Ramos (cell line): ENCODE results near the gene DOCK9.

Experiments
- in situ Hi-C: fragments of 300-500 bp; cut with MboI; formaldehyde crosslinking; loops from one replicate; pipeline ENCODE4 v1.14.3; 2022; ENCODE audit warnings: low sequenced_read_pairs; ENCODE audit not compliant: unreplicated experiment

DOCK9 gene

GRCh38 chr13:98890186-98890585 lies 87.7 kb downstream of the DOCK9 start:
- in situ Hi-C loops = no loop called here

GRCh38 chr13:98889419-98890085 lies 88.3 kb downstream of the DOCK9 start:
- in situ Hi-C loops = no loop called here

- in situ Hi-C loops = no loop called here
These were observed 89.0 kb downstream of the DOCK9 start for GRCh38 chr13:98888890-98889279.

- in situ Hi-C loops = no loop called here
These were observed 89.5 kb downstream of the DOCK9 start for GRCh38 chr13:98888222-98888889.

DNA sequence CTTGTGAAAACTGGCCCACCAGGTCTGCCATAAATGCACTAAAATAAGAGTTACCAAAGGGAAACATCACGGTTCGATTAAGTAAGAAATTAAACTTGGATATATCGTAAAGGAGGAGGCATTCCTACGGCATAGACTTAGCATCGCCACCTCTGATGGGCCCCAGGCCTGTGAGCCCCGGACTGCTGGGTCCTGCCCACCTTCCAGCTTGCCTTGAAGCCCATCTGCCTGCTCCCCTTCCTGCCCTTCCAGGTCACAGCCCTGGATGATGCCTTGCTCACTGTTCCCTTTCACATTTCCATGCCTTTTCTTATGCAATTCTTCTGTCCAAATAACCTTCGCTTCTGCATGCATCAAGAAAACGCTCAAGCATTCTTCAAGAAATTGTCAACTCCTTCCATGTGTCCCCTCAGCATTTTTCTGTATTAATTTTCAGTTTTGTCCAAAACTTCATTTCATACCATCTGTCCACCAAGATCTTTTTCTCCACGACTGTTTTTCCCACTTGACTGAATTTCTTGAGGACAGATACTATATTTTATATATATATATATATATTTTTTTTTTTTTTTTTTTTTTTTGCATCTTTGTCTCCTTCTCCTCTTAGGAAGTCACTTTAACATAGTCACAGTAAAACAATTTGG lies 91.2 kb downstream of the DOCK9 start:
- in situ Hi-C loops = no loop called here

- in situ Hi-C loops = no loop called here
These were observed 92.3 kb downstream of the DOCK9 start for GRCh38 chr13:98885600-98885999.

- in situ Hi-C loops = no loop called here
These were observed 93.9 kb downstream of the DOCK9 start for GRCh38 chr13:98883998-98884397.

GRCh38 chr13:98881390-98881789 lies 96.5 kb downstream of the DOCK9 start:
- in situ Hi-C loops = no loop called here

- in situ Hi-C loops = no loop called here
These were observed 97.2 kb downstream of the DOCK9 start for GRCh38 chr13:98880677-98881076.

DNA sequence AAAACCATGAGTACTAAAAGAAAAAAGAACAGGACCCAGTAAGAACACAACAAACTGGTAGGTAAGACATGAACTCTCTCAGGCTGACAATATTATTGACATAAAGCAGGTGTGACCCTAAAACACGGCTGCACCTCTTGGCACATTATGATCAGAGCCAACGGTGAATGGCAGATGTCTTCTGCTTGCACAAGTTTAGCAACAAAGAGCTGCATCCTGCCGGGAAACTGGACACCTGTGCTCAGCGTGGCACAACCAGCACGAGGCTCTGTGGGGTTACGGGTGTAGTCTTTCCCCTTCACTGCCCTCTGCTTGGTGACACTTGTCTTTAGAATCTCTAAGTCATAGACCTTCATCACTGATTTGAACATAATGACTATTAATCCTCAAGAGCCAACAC lies 97.9 kb downstream of the DOCK9 start:
- in situ Hi-C loops = no loop called here

DNA sequence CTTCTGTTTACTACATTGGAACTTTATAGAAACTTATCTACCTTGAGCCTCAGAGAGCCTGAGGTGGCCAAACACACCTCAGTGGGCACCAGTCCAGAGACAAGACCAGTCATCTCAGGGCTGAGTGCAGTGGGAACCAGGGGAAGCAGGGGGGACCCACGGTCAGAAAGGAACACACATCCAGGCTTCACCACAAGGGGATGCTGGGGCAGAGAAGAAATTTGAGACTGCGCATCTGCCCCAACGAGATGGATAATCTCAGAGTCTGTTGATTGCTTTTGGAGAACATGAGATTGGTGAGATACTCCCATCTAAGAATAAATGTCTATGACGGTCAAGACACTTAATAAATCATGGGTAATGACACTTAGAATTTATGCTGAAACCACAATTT lies 98.7 kb downstream of the DOCK9 start:
- in situ Hi-C loops = no loop called here

DNA sequence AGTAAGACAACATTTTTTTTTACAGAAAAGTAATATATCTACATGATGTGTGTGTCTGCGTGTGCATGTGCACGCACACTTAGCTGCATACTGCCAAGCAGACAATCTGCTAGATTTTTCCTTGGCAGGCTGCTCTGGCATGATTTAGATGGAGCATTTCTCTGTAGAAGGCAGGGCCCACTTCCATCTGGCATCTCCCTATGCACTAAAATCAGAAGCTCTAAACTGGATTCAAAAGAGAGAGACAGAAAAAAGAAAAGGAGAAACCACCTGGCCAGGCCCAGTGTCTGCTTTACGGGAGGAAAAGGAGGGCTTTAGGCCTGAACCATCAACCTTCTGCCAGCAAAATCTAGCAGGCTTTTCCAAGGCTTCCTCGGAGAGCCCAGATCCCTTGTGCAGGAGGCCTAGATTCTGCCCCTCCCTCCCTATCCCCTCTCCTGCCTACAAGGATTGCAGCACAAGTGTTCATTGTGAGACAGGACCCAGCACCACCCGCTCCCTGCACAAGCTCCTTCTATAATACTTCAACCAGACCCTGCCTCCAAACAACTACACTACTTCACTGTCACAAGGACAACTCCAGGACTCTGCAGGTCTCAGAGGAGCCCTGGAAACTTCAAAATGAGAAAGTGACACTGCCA lies 99.3 kb downstream of the DOCK9 start:
- in situ Hi-C loops = no loop called here

DNA sequence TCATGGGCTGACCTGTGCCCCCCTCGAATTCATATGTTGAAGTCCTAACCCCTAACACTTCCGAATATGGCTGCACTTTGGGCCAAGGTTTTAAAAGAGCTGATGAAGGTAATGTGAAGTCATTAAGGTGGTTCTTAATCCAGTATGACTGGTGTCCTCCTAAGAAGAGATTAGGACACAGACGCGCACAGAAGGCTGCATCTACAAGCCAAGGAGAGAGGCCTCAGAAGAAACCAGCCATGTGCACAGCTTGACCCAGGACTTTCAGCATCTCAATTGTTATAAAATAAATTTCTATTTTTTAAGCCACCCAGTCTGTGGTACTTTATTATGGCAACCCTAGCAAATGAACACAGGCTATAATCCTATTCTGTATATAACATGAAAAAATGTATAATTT lies 99.9 kb downstream of the DOCK9 start:
- in situ Hi-C loops = no loop called here

GRCh38 chr13:98877466-98877865 lies 100.4 kb downstream of the DOCK9 start:
- in situ Hi-C loops = no loop called here

GRCh38 chr13:98875146-98875729 lies 102.6 kb downstream of the DOCK9 start:
- in situ Hi-C loops = no loop called here

GRCh38 chr13:98874029-98874397 lies 103.9 kb downstream of the DOCK9 start:
- in situ Hi-C loops = loop anchor here (25.0 kb wide), 1 partner anchor 413 kb away; no protein-coding TSS in a partner anchor

GRCh38 chr13:98873377-98874028 lies 104.4 kb downstream of the DOCK9 start:
- in situ Hi-C loops = loop anchor here (25.0 kb wide), 1 partner anchor 414 kb away; no protein-coding TSS in a partner anchor

DNA sequence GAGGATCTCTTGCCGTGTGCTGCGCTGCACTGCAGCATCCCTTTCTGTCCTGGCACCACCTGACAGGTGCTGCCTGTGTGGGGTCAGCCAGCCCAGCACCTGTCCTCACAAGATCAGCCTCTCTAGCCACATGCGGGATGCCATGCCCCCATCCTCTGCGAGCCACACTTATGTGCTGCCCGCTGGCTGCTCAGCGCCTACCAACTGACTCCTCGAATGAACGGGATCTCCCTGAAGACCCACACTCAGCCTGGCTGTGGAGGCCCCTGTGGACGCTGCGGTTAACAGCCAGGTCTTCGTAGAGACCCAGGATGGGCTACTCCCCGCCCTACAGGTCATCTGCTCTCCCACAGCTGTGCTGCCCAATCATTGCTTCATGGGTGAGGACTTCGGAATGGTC lies 106.1 kb downstream of the DOCK9 start:
- in situ Hi-C loops = loop anchor here (25.0 kb wide), 1 partner anchor 416 kb away; no protein-coding TSS in a partner anchor

DNA sequence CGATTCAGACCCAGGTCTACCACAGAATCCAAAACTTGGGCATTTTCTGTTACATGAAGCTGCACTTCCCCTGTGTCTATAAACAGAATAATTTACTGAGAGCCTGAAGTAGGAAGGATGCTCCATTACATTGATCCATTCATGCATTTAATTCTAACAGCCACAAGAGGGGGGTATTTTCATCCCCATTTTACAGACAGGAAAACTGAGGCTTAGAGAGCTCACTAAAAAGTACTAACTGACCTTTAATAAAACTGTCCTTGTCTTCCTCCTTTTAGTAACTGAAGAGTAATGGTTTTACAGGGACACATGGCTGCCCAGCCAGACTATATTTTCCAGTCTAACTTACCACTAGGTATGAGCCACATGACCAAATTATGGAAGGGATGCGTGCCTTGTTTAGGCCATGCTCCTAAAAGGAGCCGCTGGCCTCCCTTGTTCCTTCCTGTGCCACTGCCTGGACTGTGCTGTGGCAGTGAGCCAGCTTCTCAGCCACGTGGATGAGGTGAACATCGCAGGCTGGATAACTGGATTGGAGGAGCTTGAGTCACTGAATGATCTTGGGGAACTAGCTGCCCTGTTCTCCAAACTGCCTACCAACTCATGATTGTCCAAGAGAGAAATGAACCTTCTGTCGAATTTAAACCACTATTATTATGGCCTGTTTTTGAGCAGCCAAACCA lies 108.3 kb downstream of the DOCK9 start:
- in situ Hi-C loops = loop anchor here (25.0 kb wide), 1 partner anchor 418 kb away; no protein-coding TSS in a partner anchor
